ENCODE data around the gene OSBPL10. TPM values are rescaled to one million over a fixed set of nuclear protein-coding genes. Genes with fewer than 3 reads are reported as not detected.

OSBPL10 gene
- total and polyA plus RNA-seq, 2 of the 4 experiments (the other 2 are of a cell fraction): 9.5 to 10.1 TPM

- Histone ChIP-seq H3K9me3 (ENCODE audit: control insufficient read depth, insufficient read depth, low read length) (no peaks in the 10 kb centered on the region), H3K23ac (ENCODE audit: low read depth, low read length) (no peak overlapping the region), H2AK9ac (replicated peaks; ENCODE audit: low read depth, low read length, poor library complexity) (no peak overlapping the region), H3K4me2 (ENCODE audit: low read depth, low read length) (no peak overlapping the region), H3K14ac (replicated peaks; ENCODE audit: low read depth, low read length) (no peak overlapping the region), H4K20me1 (ENCODE audit: insufficient read depth, low read length) (no peaks in the 10 kb centered on the region), H3K79me1 (ENCODE audit: low read depth in 1 of 2, low read length in 2 of 2) (no peaks in the 10 kb centered on the region), H4K91ac (ENCODE audit: insufficient read depth, low read depth, low read length) (no peak overlapping the region), H2BK20ac (ENCODE audit: low read depth, low read length) (no peak overlapping the region), H3K27ac (ENCODE audit: insufficient read depth, low read length) (no peak overlapping the region), H3K36me3 (ENCODE audit: control insufficient read depth, insufficient read depth, low read length) (no peaks in the 10 kb centered on the region; the same call in 1 of the 2 replicates), H2BK120ac (ENCODE audit: low read depth, low read length) (no peak overlapping the region), H4K8ac (ENCODE audit: low read depth in 2 of 2, low read length in 2 of 2) (no peak overlapping the region), H3K9ac (ENCODE audit: low read depth, low read length) (no peak overlapping the region), H3K4me3 (ENCODE audit: insufficient read depth, low read depth, low read length) (no peak overlapping the region), H3K27me3 (ENCODE audit: control insufficient read depth, insufficient read depth, low read length) (no peaks in the 10 kb centered on the region), H2AK5ac (ENCODE audit: low read depth, low read length) (no peak overlapping the region), H2BK15ac (ENCODE audit: low read depth, low read length) (no peak overlapping the region), H2AFZ (replicated peaks; ENCODE audit: low read length, poor library complexity) (no peak overlapping the region), H3K9me1 (ENCODE audit: insufficient read depth, low read length) (no peaks in the 10 kb centered on the region), H2BK5ac (ENCODE audit: low read depth, low read length, poor library complexity, severe bottlenecking) (no peak overlapping the region), H3K4ac (ENCODE audit: low read depth, low read length) (no peak overlapping the region), H4K5ac (ENCODE audit: low read depth, low read length) (no peak overlapping the region), H3K4me1 (ENCODE audit: control insufficient read depth, insufficient read depth, low read length) (no peaks in the 10 kb centered on the region), H3K18ac (ENCODE audit: low read depth, low read length) (no peak overlapping the region), H3K56ac (ENCODE audit: extremely low read depth, insufficient read depth, low read length) (no peak overlapping the region)
- BruUV-seq (replicated peaks): no TSS peak
- ATAC-seq (ENCODE audit: low read depth) (no peak), DNase-seq (no peak)
- intact Hi-C loops (cut with micrococcal nuclease): no loop called here
- WGBS, 2 experiments (ENCODE audit: extremely low coverage in 2 of 2, insufficient read length in 1 of 2): no CpG with 5 or more reads among the region's 10 CpGs
- ChIA-PET POLR2A (ENCODE audit: unreplicated experiment) (no interaction called here), CTCF (interaction anchor here (0.6 to 1.2 kb wide), 2 partner anchors 10 to 21 kb away, joined by 4 to 5 read pairs; no protein-coding TSS in a partner anchor)
- in situ Hi-C loops (cut with MboI; ENCODE audit: low sequenced_read_pairs): no loop called here
- no peak for TF ChIP-seq FOS (IDR thresholded peaks at IDR 0.05; ENCODE audit: low read depth, low read length)
- no peak for TF ChIP-seq MXI1 (IDR thresholded peaks at IDR 0.05; ENCODE audit: borderline replicate concordance, low read depth, low read length)
- no peak for TF ChIP-seq NFE2L2 (IDR thresholded peaks at IDR 0.05; ENCODE audit: low read depth, low read length)
- no peak for TF ChIP-seq RFX5 (IDR thresholded peaks at IDR 0.05; ENCODE audit: low read depth, low read length)
- TF ChIP-seq CTCF (conservative IDR thresholded peaks at IDR 0.05; ENCODE audit: low read depth, low read length): no peak
- TF ChIP-seq MAFK (IDR thresholded peaks at IDR 0.05; ENCODE audit: low read depth, low read length): no peak
- no peak for TF ChIP-seq MAZ (IDR thresholded peaks at IDR 0.05; ENCODE audit: borderline replicate concordance, low read depth, low read length)
- TF ChIP-seq SMC3 (IDR thresholded peaks at IDR 0.05; ENCODE audit: low read depth, low read length): no peak
- TF ChIP-seq ELK1 (IDR thresholded peaks at IDR 0.05; ENCODE audit: borderline replicate concordance, low read depth, low read length): no peak
- TF ChIP-seq USF2 (IDR thresholded peaks at IDR 0.05; ENCODE audit: low read depth, low read length): no peak
- no peak for TF ChIP-seq CEBPB (IDR thresholded peaks at IDR 0.05; ENCODE audit: low read depth, low read length)
- TF ChIP-seq RAD21 (IDR thresholded peaks at IDR 0.05; ENCODE audit: low read length): no peak
- no peak for TF ChIP-seq BHLHE40 (IDR thresholded peaks at IDR 0.05; ENCODE audit: low read depth, low read length)
- dilution Hi-C loops (cut with HindIII; ENCODE audit: low sequenced_read_pairs, unreplicated experiment): no loop called here
Observed at GRCh38 chr3:31851278-31851677, 129.8 kb downstream of the OSBPL10 start.
